GM23338 (cell line): ENCODE measurements around the gene STX1B.
"Not testable (repeated sequence)": the region's sequence is repeated elsewhere in the genome, so short reads cannot be mapped to it uniquely, and the experiment has no call there.

Experiments used
- CTCF ChIP-seq, 2 experiments: fragments of 200-600 bp in 1 of 2; sonication (generic) in 1 of 2; conservative IDR thresholded peaks; 2 replicates each; pipeline versions ENCODE4 v1.5.1 to v1.6.1; 2016 to 2017; ENCODE audit warnings: antibody characterized with exemption in 2 of 2, low read depth in 2 of 2, mild to moderate bottlenecking in 2 of 2, moderate library complexity in 1 of 2
- EZH2 ChIP-seq: fragments of 200-600 bp; sonication (generic); IDR thresholded peaks from one replicate; pipeline ENCODE4 v1.8.0; 2017; ENCODE audit warnings: antibody characterized with exemption, mild to moderate bottlenecking, low read depth; ENCODE audit not compliant: unreplicated experiment
- EZH2phosphoT487 ChIP-seq: fragments of 200-600 bp; sonication (generic); IDR thresholded peaks from one replicate; pipeline ENCODE4 v1.8.1; 2018; ENCODE audit warnings: antibody characterized with exemption; ENCODE audit not compliant: unreplicated experiment
- JUNB ChIP-seq: IDR thresholded peaks from one replicate; pipeline ENCODE4 v1.6.1; 2016; ENCODE audit warnings: antibody characterized with exemption; ENCODE audit not compliant: unreplicated experiment

DNA sequence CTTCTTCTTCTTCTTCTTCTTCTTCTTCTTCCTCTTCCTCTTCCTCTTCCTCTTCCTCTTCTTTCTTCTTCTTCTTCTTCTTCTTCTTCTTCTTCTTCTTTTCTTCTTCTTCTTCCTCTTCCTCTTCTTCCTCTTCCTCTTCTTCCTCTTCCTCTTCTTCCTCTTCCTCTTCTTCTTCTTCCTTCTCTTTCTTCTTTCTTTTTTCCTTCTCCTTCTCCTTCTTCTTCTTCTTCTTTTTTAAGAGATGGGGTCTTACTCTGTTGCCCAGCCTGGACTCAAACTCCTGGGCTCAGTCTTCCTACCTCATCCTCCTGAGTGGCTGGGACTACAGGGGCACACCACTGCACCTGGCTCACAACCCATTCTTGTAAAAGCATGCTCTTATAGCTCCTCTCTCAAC is 2.9 kb upstream of the STX1B start:
- not testable (repeated sequence) for TF ChIP-seq CTCF (conservative IDR thresholded peaks at IDR 0.05; ENCODE audit: low read depth in 2 of 2); EZH2phosphoT487; JUNB; EZH2
